ENCODE measurements around the gene RPL11.

Gene RPL11

DNA sequence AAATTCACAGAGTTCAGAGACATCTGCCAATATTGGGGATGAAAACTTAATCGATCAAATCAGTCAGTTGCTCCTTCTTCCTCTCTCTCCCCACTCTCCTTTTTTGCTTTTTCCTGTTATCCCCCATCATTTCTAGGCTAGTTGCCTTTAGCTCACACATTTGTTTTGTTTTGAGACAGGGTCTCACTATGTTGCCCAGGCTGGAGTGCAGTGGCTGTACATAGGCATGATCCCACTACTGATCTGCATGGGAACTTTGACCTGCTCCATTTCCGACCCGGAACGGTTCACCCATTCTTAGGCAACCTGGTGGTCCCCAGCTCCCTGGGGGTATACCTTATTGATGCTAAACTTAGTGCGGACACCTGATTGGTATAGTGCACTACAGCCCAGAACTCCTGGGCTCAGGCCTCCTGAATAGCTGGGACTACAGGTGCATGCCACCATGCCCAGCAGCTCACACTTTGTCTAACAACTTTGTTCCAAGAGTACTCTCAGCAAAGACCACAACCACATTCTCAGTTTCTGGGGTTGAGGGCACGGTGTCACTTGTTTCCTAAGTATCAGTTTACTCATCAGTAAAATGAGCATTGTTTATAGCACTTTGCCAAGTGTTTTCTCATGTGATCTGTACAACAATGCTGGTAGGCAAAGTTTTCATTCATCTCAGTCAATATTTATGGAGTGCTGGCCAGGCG is 45.0 kb downstream of the RPL11 start:
- DNase-seq = peak; percentile 9

DNA sequence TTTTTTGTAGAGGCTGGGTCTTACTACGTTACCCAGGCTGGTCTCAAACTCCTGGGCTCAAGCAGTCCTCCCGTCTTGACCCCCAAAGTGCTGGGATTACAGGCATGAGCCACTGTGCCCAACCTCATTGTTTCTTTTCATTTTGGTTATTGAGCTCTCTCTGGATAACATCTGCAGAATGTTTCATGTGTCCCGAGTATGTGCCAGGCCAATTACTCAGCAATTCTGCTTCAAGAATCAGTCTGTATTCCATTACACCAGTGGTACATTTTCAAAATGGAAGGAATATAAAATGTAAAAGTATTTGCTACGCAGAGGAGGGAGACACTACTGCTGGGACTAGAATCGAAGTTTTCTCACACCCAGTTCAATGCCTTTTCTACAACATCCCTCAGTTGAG is 50.0 kb downstream of the RPL11 start:
- DNase-seq = no peak

GRCh38 chr1:23742670-23743286 is 51.2 kb downstream of the RPL11 start:
- peak; percentile 39 for DNase-seq

DNA sequence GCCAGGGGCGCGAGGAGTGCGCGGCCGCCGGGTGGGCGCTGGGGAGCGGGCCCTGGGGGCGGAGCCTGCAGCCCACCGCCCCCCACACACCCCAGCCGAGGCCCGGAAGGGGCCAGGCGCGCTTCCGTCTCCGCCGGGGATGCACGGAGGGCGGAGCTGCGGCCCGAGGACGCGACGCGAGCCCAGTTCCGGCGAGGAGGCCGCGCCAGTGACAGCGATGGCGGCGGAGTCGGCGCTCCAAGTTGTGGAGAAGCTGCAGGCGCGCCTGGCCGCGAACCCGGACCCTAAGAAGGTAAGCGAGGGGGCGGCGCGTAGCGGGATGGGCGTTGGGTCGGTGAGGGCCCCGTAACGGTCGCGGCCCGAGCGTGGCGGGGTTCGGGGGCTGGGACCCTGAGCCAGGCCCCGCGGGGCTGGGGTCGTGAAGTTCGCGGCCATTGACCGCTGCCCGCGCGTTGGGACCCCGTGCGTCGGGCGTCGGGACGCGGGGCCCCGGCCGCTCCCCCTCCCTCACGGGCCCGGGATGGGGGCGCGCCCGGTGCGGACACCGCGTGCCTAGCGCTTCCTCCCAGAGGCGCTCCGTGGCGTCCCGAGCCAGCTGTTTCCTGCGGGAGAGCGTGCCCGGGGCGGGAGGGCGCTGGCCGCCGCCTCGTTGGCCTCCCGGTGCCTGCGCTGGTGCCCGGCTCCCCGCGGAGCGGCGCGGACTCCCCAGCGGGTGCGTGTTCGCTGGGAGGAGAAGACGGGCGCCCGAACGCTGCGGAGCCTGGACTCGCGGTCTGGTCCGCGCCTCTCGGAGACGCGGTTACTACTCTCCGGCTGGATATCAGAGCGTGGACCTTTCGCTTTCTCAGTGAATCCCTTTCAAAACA is 51.9 kb downstream of the RPL11 start, which contains the start of gene ELOA:
Gene ELOA (plus strand): TSS at position 185 of the 866 bp plus-strand sequence. CDS start 33 bp downstream, at position 218.
- peak; percentile 77 for DNase-seq

GRCh38 chr1:23745515-23745914 is 53.9 kb downstream of the RPL11 start:
- DNase-seq = no peak

Measured in stimulated activated CD4-positive, alpha-beta T cell treated with anti-CD3 and anti-CD28 coated beads, Interleukin-4, amount 100 ng/mL, for 24 hours (primary cell).